Amniotic epithelial cell (primary cell): Measurements from ENCODE around the gene ARL5A.
"Not testable (repeated sequence)": the region's sequence is repeated elsewhere in the genome, so short reads cannot be mapped to it uniquely, and the experiment has no call there.

Experiments
- DNase-seq: peaks from one replicate; pipeline ENCODE4 v3.0.0-alpha.2; 2010; ENCODE audit warnings: low read depth

Gene ARL5A, protein sequence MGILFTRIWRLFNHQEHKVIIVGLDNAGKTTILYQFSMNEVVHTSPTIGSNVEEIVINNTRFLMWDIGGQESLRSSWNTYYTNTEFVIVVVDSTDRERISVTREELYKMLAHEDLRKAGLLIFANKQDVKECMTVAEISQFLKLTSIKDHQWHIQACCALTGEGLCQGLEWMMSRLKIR

DNA sequence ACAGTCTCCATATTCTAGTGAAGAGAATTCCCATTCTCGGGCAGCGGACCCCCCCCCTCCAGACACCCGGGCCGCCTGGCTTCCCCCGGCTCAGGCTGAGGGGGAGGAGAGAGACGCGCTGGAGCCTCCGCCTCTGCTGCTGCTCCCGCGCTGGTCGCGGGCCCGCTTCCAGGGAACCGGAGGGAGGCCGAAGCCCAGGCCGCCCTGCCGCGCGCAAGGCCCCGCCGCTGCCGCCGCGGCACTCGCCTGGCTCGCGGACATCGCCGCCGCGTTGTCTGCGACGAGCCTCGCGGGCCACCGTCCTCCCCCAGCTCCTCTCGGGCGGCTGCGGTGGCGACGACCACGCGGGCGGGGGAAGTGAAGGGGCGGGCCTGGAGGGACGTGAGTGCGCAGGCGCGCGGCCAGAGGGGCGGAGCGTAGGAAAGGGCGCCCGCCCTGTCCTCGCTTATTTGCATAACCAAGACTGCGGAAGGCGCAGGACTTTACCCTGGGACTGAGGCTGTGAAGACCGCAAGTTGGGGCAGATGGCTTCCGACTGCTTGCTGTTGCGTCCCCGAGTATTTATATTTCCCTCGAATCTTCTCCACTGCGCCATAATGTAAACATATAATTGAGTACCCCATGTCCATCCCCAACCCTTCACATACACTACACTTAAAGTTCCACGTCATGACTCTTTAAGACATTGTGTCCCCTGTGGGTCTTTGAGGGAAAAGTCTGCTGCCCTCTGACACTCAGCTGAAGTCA lies at the start of gene ARL5A:
Gene ARL5A (minus strand): TSS at position 279 of the 747 bp plus-strand sequence. CDS start 245 bp downstream, at position 34.
- peak; percentile 88 for DNase-seq

DNA sequence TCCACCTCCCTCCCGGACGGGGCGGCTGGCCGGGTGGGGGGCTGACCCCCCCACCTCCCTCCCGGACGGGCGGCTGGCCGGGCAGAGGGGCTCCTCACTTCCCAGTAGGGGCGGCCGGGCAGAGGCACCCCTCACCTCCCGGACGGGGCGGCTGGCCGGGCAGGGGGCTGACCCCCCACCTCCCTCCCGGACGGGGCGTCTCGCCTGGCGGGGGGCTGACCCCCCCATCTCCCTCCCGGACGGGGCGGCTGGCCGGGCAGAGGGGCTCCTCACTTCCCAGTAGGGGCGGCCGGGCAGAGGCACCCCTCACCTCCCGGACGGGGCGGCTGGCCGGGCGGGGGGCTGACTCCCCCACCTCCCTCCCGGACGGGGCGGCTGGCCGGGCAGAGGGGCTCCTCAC lies 47.4 kb upstream of the ARL5A start:
- DNase-seq, result not testable (repeated sequence)

DNA sequence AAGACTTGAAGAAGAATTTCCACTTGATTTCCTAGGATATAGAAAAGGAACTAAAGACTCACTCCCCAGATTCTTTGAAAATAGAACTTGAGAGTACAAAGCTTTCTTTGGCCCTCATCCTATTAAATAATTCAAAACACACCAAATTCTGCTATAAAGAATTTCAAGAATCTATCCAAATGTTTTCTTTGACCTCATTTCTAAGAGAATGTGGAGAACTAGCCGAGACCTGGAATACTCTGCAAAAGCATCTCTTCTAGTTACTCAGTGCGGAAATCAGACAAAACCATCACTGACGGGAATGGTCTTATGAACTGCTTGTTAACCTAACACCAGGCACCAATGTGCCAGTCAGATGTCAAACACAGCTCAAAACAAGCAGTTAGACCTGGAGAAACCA lies 44.2 kb upstream of the ARL5A start:
- DNase-seq, result no peak

DNA sequence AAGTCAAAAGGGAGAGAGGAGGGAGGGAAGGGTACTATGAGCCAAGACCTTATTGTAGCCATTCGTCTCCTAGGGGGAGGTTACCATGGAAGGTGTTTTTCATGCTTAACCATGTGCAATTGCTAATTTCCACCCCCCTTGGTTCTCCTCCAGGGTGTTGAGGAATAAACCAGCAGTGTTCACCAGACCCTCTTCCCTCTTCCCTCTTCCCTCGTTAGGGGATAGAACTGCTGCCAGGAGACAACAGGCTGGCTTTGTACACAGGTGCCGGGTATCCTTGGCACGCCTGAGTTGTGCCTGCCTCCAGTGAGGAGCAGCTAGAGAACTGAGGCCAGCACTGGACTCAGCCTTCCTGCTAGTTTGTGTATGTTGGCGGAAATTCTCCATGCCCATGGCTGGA lies 41.1 kb upstream of the ARL5A start:
- DNase-seq, result no peak

DNA sequence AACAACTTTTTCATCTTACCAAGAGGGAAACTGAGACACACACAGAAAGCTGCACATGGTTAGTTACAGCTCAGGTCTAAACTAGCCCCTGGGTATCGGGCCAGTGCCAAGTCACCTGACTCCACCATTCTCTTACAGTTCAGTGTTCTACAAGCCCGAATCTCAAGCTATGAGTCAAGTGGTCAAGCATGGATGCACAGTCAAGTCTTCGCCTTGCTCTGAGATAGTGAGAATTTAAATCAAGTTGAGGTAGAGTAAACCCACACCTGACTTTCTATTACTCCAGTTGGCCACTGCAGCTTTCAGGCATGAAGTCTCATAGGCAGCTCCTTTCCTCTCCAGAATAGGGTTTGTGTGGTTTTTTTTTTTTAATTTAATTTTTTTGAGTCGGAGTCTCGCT lies 34.5 kb upstream of the ARL5A start:
- no peak for DNase-seq

DNA sequence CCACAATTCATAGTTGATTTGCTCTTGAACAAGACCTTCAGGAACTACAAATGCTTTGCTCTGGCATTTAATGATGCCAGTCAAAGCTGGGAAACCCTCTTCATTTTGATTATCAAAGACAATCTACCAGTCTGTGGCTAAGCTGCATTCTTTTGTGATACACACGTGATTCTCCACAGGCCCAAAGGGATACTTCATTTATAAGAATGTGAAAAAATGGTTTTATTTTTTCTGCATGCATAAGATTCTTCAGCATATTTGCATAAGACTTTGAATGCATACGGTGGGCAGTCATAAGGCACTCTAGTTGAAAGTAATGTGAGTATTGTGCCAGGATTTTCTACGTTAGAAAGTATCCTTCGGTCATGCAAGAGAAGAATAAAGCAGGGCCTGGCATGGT lies 33.0 kb upstream of the ARL5A start:
- DNase-seq, result peak; percentile 8

DNA sequence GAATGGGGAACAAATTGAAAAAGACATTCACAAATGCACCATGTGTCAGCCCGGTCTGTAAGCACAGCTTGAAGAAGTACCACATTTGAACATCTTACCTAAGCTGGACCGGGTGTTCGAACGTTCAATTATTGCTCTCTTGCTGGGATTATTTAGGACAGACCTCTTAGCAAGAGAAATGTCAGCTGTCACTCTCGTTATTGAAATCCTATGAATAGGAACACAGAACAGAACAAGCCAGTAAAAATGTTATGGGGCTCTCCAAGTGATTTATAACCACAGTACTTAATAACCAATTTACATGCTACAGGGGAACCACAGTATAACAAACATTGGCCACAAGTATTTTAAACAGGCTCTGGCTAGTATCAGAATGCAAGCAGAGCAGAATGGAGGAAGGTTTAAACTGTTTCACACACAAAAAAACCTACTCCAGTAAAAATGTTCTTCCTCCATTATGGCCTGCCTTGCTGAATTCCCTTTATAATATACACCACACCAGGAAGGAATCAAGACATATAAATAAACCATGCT lies 32.5 kb upstream of the ARL5A start:
- peak; percentile 10 for DNase-seq

DNA sequence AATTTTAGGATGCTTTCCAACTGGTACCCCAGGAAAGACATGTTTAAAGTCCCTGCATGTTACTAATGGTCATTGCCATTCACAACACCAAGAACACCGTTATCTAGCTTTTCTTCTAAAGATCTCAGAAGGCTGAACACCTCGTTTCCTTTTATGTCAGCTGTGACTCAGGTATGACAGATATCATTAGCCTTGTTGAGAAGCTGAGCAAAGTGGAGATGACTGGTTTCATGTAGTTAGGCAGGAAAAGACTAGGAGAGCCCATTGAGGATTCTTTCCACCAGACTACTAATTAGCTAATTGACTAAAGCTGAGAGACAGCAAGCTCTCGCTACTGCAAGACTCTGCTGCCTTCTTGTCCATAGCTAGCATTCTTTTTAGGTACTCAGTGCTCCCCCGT lies 32.0 kb upstream of the ARL5A start:
- no peak for DNase-seq

DNA sequence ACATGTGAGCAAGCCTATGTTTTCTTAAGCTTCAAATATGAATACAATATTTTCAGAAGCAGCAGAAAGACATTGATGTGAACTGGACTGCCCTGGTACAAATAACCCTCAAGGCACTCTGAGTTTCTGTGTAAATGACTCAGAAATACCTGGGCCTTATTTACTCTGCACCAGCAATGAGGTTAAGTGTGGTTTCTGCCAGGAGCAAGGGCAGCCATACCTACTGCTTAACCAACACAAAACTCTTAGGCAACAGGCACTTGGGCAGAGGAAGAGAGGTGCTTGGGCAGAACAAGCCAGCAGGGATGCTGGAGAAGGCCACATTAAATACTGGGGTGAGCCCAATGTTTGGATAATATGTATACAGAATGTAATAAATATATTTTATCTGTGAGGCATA lies 29.4 kb upstream of the ARL5A start:
- no peak for DNase-seq

DNA sequence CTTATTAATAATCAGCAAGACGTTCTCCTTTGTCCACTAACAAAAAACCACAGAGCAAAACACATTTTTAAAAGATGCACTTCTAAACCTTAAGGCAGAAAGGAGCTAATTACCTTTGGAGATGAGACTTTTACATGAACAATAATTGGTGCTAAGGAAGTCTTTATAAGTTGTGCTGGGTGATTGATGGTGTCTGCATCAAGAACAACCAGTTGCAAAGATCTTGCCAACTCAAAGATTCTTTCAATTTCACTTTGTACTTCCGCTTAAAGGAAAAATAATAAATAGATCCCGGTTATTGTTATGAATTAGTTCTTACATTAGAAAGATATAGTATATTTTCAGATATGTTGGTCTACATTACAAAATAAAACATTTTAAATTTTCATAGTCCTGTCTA lies 26.9 kb upstream of the ARL5A start:
- no peak for DNase-seq

DNA sequence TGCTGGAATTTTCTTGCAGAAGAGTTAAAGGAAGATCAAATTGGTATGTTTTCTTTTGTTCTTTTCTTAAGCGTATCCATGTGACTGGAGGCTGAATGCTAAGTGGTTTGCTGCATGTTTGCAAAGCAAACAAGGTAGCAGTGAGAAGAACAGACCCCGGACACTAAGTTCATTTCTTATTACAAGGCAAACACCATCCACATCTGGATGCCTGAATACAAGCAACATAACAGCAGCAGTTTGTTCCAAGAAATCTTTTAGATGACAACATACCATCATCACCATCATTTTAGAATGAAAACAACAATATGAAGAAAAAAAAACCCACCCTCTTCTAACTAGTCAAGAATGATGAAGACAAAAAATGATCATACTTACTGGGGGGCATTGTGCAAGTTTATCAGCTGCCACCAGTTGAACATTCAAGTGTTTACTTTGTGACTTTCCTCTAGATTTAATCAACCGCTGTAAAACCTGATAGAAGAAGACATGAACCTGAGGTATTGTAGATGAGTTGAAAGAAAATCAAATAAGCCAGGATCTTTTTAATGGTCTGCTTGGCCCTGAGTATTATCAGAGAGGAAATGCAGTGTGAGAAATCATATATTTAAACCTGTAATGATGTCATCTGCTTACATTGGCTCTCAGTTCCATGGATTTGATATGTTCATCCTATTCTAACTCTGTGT lies 25.0 kb upstream of the ARL5A start:
- no peak for DNase-seq

DNA sequence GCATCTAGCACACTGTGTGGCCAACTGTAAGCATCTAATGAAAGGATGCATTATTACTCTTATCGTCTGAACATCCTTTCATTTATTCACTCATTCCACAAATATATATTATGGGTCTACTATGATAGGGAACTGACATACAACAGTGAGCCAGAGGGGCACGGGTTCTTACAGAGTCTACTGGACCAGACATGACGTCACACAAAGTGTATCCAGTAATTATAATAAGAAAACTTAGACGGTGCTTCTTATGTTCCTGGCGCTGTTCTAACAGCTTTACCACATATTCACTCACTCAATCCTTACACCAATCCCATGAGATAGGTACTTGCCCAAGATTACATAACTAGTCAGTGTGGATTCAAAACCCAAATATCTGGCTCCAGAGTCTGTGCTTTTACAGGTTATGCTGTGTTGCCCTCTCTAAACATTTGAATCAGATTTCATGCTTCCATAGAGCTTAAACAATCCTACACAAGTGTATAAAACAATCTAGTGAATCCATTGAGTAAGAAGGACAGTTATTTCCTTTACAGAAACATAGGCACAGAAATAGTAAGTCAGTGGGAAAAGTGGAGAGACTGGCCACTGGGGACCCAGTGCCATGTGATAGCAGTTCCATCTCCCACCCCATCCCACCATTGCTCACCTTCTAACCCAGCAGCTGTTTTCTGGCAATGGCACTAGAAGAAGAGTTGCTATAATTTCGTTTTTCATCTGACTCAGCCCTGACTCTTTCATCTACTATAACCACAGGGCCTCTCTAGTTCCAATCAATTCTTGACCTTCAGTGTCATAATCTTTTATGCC lies 24.2 kb upstream of the ARL5A start:
- DNase-seq, result no peak

DNA sequence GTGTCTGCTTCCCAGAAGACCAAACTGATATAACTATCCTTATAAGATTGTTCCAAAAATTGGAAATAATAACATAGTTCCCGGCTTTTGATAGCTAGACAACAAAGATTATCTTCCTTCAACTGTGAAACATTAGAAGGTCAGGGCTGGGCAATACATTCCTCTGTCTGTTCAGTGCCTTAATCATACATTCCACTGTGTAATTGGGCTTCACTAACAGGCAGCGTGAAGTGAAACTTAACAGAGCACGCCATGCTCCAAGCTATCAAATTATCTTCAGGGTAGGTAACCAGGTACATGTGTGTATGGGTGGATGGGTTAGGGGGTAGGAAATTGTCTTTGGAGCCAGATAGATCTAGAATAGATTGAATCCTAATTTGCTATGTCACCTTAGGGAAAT lies 23.5 kb upstream of the ARL5A start:
- DNase-seq, result peak; percentile 16

DNA sequence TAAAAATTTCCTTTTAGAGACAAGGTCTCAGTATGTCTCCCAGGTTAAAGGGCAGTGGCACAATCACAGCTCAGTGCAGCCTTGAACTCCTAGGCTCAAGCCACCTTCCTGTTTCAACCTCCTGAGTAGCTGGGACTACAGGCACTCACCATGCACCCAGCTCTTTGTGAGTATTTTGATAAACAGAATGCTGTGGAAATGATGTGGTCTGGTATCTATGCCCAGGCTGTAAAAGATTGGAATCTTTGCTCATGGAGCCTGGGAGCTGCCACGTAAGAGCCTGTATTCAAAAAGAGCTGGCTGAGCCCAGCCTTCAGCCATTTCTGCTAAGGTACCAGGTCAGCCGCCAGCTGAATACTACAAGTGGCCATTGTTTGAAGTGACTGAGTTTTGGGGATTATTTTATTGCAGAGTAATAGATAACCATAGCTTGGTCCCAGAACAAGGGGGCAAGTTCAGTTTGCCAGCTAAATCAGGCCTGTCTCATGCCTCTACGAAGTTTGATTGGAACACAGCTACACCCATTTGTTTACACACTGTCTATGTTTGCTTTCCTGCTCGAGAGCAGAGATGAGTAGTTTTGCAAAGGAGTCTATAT lies 21.3 kb upstream of the ARL5A start:
- DNase-seq, result no peak

DNA sequence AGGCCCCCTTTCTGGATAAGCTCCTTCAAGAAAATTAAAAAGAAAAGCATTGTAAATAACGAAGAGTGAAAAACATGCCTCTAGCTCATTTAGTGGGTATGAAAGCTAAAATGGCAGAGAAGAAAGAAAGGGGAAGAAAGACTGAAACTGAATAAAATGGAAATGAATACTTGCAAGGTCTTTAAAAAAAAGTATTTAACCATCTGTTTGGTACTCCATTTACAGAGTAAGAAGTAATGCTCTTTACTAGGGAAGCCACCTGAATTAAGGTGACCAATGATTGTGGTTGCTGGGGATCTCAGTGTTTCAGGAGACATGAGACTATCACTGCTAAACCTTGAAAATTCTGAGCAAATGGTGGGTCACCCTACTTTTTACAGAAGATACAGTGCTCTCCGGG lies 17.7 kb upstream of the ARL5A start:
- DNase-seq, result no peak

DNA sequence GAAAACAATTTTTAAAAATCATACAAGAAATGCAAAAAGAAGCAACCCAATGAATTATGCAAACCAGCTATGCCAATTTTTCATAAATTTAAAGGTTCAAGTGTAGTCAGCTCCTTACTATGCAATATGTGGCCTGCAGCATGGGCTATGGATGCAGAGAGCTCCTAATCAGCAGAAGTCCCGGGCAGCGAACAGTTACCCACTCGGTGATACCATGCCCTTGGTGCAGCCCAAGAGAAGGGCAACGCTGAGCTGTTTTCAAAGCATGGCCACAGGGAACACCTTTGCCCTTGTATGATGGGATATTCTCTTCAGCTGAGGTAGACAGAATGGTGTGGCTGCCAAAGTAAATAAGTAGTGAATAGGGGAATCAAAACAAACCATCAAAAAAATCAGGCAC lies 17.3 kb upstream of the ARL5A start:
- DNase-seq, result no peak

DNA sequence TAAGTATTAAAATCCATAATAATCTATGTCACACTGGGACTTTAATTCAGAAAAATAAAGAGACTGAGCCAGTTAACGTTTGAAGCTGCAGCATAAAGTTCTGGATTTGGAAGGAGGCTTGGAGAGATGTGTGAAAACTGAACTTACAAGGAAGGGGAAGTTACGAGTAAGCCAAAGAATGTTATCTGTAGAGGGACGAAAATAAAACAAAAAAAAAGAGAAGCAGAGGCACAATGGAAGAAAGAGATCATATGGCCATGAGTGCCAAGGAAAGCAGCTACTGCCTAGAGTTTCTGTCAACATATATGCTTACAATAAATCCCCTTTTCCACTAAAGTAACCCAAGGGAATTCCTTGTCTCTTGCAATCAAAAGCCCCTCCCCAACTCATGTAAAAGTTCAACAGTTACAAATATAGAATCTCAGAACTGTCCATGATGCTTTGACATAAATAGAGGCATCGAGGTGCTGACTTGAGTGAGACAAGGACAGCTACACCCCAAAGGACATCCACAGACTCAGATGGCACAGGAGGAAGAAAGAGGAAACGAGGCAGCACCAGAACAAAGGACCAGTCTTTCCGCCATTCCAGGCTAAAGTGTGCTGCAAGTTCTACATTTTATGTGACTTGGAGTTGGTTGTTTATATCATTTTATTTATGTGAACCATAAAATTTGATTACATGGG lies 16.1 kb upstream of the ARL5A start:
- no peak for DNase-seq

DNA sequence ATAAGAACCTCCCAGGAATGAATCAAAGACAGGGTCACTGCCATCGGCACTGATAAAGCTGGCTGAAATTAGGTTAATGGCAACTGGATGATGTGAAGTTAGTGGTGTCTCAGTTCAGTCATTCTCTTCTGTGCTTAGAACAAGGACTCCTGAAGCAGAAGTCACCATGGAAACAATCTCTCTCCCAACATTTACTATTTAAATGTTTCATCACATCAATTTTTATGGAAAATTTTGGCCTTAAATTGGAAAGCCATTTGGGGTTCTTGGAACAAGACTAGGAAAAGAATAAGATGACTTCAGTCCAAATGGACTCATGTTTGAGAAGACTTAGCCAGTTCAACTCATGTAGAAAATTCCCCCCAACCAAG lies 15.5 kb upstream of the ARL5A start:
- DNase-seq, result no peak

DNA sequence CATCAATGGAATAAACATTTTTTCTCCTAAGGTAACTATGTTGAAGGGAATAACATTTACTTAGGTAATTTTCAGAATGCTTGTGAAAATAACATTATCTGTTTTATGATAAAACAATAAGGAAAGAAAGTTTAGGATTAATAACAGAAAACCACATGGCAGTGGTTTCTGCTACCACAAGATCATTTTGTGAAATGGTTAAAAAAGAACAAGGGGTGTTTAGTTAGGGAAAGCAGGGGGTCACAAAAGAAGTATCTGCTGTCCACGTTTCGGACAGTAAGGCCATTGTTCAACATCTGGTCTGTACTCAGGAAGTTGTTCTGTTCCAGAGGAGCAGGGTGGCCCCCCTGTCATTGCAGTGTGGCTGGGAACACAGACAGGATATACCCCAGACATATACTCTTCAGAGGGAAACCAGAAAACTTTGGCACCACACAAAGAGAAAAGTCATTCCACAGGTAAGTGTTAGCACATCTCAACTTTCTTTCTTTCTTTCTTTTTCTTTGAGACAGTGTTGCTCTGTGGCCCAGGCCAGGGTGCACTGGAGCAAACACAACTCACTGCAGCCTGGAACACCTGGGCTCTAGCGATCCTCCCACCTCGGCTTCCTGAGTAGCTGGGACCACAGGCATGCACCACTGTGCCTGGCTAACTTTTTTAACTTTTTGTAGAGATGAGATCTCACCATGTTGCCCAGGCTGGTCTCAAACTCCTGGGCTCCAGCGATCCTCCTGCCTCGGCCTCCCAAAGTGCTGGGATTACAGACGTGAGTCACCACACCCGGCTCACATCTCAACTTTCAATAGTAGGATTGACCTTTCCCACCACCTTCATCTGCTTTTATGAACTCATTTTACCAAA lies 14.8 kb upstream of the ARL5A start:
- no peak for DNase-seq

DNA sequence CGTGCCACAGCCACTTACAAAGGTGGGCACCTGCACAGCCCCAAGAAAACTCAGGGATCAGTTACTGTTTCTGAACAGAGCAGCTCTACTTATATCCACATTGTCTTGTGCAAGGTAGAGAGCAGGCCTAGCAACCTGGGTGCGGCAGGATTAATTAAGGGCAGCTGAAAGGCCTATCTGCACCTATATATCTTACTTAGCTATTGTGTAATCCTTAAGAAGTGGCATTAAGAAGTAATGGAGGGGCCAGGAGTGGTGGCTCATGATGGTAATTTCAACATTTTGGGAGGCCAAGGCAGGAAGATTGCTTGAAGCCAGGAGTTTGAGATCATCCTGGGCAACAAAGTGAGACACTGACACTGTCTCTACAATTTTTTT lies 12.8 kb upstream of the ARL5A start:
- DNase-seq, result no peak
